Adipocyte (in vitro differentiated cells): ENCODE data around the gene NT5DC2.
A peak's percentile ranks its signal among the peaks of the same experiment; 100 is the strongest.

Experiments used
- DNase-seq: peaks from one replicate; pipeline ENCODE4 v3.0.0-alpha.2; 2015; ENCODE audit warnings: low read depth
- H3K27me3 ChIP-seq: replicated peaks from 2 replicates; pipeline ENCODE4 v1.7.0; 2013; ENCODE audit warnings: mild to moderate bottlenecking, low read length, moderate library complexity; ENCODE audit not compliant: control insufficient read depth, insufficient read depth
- H3K36me3 ChIP-seq: 2 replicates; pipeline ENCODE4 v1.7.0; 2013; ENCODE audit warnings: low read length, mild to moderate bottlenecking, moderate library complexity; ENCODE audit not compliant: control insufficient read depth, insufficient read depth, severe bottlenecking
- H3K4me1 ChIP-seq: 2 replicates; pipeline ENCODE4 v1.7.0; 2013; ENCODE audit warnings: mild to moderate bottlenecking, low read length, moderate library complexity; ENCODE audit not compliant: control insufficient read depth, insufficient read depth
- H3K4me3 ChIP-seq: 2 replicates; pipeline ENCODE4 v1.7.0; 2013; ENCODE audit warnings: mild to moderate bottlenecking, low read length, moderate library complexity
- H3K9ac ChIP-seq: 2 replicates; pipeline ENCODE4 v1.7.0; 2013; ENCODE audit warnings: mild to moderate bottlenecking, low read length, moderate library complexity
- H3K9me3 ChIP-seq: 2 replicates; pipeline ENCODE4 v1.7.0; 2013; ENCODE audit warnings: mild to moderate bottlenecking, low read length, moderate library complexity; ENCODE audit not compliant: control insufficient read depth

NT5DC2 gene

DNA sequence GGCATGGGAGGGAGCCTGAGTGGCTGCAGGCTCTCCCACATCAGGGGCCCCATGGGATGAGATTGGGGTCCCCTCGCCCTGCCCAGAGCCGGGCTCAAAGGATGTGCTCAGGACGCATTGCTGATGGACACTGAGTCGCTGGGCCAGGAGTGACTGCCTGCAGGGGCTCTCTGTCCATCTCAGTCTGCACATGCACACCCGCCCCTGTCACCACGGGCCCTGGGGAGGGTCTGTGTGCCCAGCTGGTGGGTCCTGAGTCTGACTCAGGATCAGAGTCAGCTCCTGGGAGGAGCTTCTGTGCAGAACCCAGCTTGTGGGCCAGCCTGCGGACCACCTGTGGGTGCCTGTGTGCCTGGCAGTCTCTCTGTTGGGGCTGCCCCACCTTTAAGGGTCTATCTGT is 20.4 kb downstream of the NT5DC2 start:
- DNase-seq: no peak
- Histone ChIP-seq H3K9me3 (no peaks in the 10 kb centered on the region), H3K4me1 (no peaks in the 10 kb centered on the region), H3K36me3 (no peaks in the 10 kb centered on the region), H3K9ac (no peak overlapping the region), H3K4me3 (no peak overlapping the region), H3K27me3 (peaks cover 47% of the 10 kb centered on the region)

DNA sequence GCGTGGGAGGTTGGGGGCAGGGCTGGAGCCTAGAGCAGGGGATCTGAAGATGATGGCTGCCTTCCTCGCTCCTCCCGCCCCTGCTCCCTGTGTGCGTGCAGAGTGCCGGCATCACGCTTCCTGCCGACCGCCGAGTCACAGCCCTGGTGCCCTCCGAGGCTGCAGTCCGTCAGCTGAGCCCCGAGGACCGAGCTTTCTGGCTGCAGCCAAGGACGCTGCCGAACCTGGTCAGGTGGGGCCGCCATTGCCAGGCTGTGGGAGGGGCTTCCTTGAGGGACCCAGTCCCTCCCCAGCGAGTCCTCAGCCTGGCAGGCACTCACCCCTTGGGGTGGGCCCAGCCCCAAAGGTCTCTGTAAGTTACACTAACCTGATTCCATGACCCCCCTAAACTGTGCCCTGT is 20.9 kb downstream of the NT5DC2 start:
- Histone ChIP-seq H3K9me3 (no peaks in the 10 kb centered on the region), H3K27me3 (peaks cover 42% of the 10 kb centered on the region), H3K4me3 (no peak overlapping the region), H3K9ac (no peak overlapping the region), H3K4me1 (no peaks in the 10 kb centered on the region), H3K36me3 (no peaks in the 10 kb centered on the region)
- DNase-seq: no peak

DNA sequence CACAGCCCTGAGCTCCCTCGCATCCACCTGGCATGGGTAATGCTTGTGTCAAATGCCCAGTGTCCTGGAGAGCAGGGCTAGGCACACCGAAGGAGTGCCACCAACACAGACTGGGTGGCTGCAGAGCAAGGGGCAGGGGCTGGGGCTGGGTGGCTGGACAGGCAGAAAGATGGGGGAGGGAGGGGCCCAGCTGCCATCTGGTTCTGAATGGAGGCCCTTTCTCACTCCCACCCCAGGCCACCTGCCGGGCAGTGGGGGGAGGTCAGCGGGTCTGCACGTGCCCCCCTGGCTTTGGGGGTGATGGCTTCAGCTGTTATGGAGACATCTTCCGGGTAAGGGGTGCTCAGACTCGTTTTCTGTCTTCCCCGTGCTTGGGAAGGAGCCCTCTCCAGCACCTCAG is 21.6 kb downstream of the NT5DC2 start:
- H3K27me3 ChIP-seq: peaks cover 42% of the 10 kb centered on the region

DNA sequence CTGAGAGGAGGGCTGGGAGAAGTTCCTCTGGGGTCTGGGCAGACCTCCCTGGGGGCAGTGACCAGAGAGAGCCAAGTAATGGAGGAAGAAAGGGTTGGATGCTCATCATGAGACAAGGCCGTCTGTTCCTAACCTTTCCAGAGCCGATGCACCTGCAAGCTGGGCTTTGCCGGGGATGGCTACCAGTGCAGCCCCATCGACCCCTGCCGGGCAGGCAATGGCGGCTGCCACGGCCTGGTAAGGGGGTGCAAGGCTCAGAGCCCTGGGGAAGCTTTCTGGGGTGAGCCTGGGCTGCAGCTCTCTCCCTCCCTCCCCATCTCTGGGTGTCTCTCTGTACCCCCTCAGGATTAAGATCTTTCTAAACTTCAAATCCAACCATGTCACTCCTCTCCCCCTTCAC is 22.1 kb downstream of the NT5DC2 start:
- no peak overlapping the region for H3K9ac ChIP-seq
- no peak for DNase-seq
- H3K27me3 ChIP-seq: peaks cover 42% of the 10 kb centered on the region
- no peaks in the 10 kb centered on the region for H3K36me3 ChIP-seq
- no peaks in the 10 kb centered on the region for H3K4me1 ChIP-seq
- no peak overlapping the region for H3K4me3 ChIP-seq
- no peaks in the 10 kb centered on the region for H3K9me3 ChIP-seq

More for the DNA sequence above, 21.6 kb downstream of the NT5DC2 start:
- H3K4me1 ChIP-seq: no peaks in the 10 kb centered on the region
- H3K9me3 ChIP-seq: no peaks in the 10 kb centered on the region
- DNase-seq: no peak
- H3K9ac ChIP-seq: no peak overlapping the region
- H3K4me3 ChIP-seq: no peak overlapping the region
- H3K36me3 ChIP-seq: no peaks in the 10 kb centered on the region

DNA sequence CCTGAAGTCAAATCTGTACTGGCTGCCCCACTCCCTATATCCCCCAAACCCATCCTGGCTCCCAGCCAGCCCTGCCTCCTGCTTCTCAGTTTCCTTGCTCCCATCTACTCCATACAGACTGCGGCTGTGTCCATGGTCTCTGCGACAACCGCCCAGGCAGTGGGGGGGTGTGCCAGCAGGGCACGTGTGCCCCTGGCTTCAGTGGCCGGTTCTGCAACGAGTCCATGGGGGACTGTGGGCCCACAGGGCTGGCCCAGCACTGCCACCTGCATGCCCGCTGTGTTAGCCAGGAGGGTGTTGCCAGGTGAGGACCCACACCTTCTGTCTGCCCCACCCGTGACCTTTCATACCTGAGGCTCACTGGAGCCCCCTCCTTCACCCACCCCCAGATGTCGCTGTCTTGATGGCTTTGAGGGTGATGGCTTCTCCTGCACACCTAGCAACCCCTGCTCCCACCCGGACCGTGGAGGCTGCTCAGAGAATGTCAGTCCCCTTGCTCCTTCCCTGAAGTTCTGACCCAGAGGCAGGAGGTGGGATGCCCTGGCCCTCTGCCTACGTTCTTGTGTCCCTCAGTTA is 23.8 kb downstream of the NT5DC2 start:
- Histone ChIP-seq H3K9me3 (no peaks in the 10 kb centered on the region), H3K4me1 (no peaks in the 10 kb centered on the region), H3K36me3 (no peaks in the 10 kb centered on the region), H3K4me3 (no peak overlapping the region), H3K9ac (no peak overlapping the region), H3K27me3 (peaks cover 46% of the 10 kb centered on the region)
- DNase-seq: no peak

DNA sequence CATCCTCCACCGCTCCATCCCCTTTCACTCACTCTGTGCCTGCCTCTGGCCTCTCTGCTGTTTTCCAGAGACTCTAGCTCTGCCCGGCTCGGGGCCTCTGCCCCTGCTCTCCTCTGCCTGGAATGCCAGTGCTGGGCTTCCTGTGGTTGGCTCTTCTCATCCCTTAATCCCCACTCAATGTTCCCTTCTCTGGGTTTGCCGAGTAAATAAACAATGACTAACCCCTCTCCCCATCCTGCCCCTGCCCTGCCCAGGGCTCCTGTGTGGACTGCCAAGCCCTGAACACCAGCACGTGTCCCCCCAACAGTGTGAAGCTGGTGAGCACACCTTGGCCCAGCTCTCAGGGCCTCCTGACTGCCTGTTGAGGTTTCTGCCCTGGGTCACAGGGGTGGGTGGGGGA is 26.3 kb downstream of the NT5DC2 start:
- H3K4me3 ChIP-seq: no peak overlapping the region
- H3K4me1 ChIP-seq: no peaks in the 10 kb centered on the region
- no peaks in the 10 kb centered on the region for H3K9me3 ChIP-seq
- H3K36me3 ChIP-seq: no peaks in the 10 kb centered on the region
- no peak overlapping the region for H3K9ac ChIP-seq
- peaks cover 36% of the 10 kb centered on the region for H3K27me3 ChIP-seq
- DNase-seq: peak; percentile 87

DNA sequence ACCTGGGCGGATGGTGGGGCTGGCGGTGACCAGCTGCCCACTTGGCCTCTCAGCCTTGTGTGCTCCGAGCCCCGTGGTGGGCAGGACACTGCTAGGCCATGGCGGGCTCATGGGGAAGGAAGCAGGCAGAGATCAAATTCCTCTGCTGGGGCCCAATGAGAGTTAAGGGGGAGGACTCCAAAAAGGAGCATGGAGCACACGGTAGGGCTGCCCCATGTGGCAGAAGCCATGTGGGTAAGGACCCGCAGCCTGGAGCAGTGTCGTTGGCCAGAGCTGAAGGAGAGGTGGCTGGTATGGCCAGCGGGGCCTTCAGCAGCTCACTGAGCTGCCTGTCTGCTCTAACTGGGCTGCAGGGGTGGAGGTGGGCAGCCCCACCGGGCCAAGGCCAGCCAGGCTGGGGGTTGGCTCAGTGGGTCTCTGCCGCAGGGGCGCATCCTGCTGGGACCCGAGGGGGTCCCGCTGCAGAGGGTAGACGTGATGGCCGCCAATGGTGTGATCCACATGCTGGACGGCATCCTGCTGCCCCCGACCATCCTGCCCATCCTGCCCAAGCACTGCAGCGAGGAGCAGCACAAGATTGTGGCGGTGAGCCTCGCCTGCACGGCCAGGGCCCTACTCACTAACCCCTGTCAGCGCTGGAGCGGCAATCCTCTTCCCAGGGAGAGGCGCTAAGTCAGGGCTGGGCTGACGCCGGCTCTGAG is 27.2 kb downstream of the NT5DC2 start:
- Histone ChIP-seq H3K4me3 (no peak overlapping the region), H3K27me3 (peaks cover 28% of the 10 kb centered on the region), H3K36me3 (no peaks in the 10 kb centered on the region), H3K4me1 (no peaks in the 10 kb centered on the region), H3K9ac (no peak overlapping the region), H3K9me3 (no peaks in the 10 kb centered on the region)
- DNase-seq: no peak

GRCh38 chr3:52504977-52505376 is 28.7 kb downstream of the NT5DC2 start:
- no peaks in the 10 kb centered on the region for H3K36me3 ChIP-seq
- no peaks in the 10 kb centered on the region for H3K4me1 ChIP-seq
- DNase-seq: no peak
- no peak overlapping the region for H3K4me3 ChIP-seq
- no peak overlapping the region for H3K9ac ChIP-seq
- H3K9me3 ChIP-seq: no peaks in the 10 kb centered on the region
- peaks cover 18% of the 10 kb centered on the region for H3K27me3 ChIP-seq

- H3K36me3 ChIP-seq: no peaks in the 10 kb centered on the region
- H3K9ac ChIP-seq: no peak overlapping the region
- H3K27me3 ChIP-seq: peaks cover 13% of the 10 kb centered on the region
- no peaks in the 10 kb centered on the region for H3K9me3 ChIP-seq
- H3K4me1 ChIP-seq: peaks cover under 1% of the 10 kb centered on the region
- H3K4me3 ChIP-seq: no peak overlapping the region
- DNase-seq: no peak
Observed at GRCh38 chr3:52503788-52504424, 29.8 kb downstream of the NT5DC2 start.

GRCh38 chr3:52502808-52503350 is 30.8 kb downstream of the NT5DC2 start:
- Histone ChIP-seq H3K9ac (no peak overlapping the region), H3K27me3 (peaks cover 13% of the 10 kb centered on the region), H3K4me3 (no peak overlapping the region), H3K9me3 (no peaks in the 10 kb centered on the region), H3K4me1 (peaks cover 11% of the 10 kb centered on the region), H3K36me3 (no peaks in the 10 kb centered on the region)
- DNase-seq: no peak

DNA sequence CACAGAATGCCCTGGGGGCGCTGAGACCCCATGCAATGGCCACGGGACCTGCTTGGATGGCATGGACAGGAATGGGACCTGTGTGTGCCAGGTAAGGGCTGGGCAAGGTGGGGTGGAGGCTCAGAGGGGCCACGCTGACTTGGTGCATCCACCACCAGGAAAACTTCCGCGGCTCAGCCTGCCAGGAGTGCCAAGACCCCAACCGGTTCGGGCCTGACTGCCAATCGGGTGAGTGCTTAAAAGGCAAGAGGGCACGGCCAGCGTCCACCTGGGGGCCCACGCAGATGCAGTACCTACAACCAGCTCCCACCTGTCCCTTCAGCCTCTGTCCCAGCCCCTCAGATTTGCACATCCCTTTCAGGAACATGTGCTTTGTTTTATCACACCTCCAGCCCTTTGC is 31.7 kb downstream of the NT5DC2 start:
- Histone ChIP-seq H3K4me3 (no peak overlapping the region), H3K9ac (no peak overlapping the region), H3K9me3 (no peaks in the 10 kb centered on the region), H3K4me1 (peaks cover 13% of the 10 kb centered on the region), H3K36me3 (no peaks in the 10 kb centered on the region), H3K27me3 (peaks cover 13% of the 10 kb centered on the region)
- DNase-seq: no peak
